ENCODE measurements around the gene PPM1L. TPM values are rescaled to one million over a fixed set of nuclear protein-coding genes. Genes with fewer than 3 reads are reported as not detected.

The PPM1L gene
- total and polyA plus RNA-seq, 2 of the 13 experiments (the other 11 are each of a cell fraction or from before 2014, with no cell fraction given): 0.22 to 1.4 TPM

GRCh38 chr3:160765211-160765610 lies 9.2 kb downstream of the PPM1L start (continued):
- TF ChIP-seq ZNF709 (CRISPR knock-in tag; IDR thresholded peaks at IDR 0.05): no peak
- no peak for TF ChIP-seq MTA1 (CRISPR knock-in tag; IDR thresholded peaks at IDR 0.05; ENCODE audit: borderline replicate concordance)
- no peak for TF ChIP-seq TOPORS (CRISPR knock-in tag; IDR thresholded peaks at IDR 0.05)

- no peak overlapping the region for H3K27ac ChIP-seq (ENCODE audit: extremely low read length, insufficient read depth, low read length)
- no peak overlapping the region for H3K4me3 ChIP-seq (replicated peaks in 1 of 3; ENCODE audit: insufficient read depth in 1 of 3, low read depth in 2 of 3, low read length in 3 of 3)
- H3K9ac ChIP-seq (ENCODE audit: insufficient read depth, low read depth, low read length): no peak overlapping the region
- CTCF ChIA-PET (ENCODE audit: low intra/inter-chr PET ratio, low total read pairs): no interaction called here
- no peaks in the 10 kb centered on the region for H4K20me1 ChIP-seq (ENCODE audit: insufficient read depth, low read length)
- no peaks in the 10 kb centered on the region for H3K36me3 ChIP-seq (replicated peaks in 1 of 2; ENCODE audit: control insufficient read depth in 1 of 2, insufficient read depth in 2 of 2, low read length in 2 of 2)
- H3K79me2 ChIP-seq (ENCODE audit: insufficient read depth, low read length): no peaks in the 10 kb centered on the region
- DNase-seq (ENCODE audit: low spot score) (no peak), ATAC-seq (no peak), FAIRE-seq (no peak)
- H3K4me2 ChIP-seq (ENCODE audit: low read depth, low read length): no peak overlapping the region
- BruUV-seq (replicated peaks): no TSS peak
- no peaks in the 10 kb centered on the region for H3K4me1 ChIP-seq (ENCODE audit: insufficient read depth, low read length)
- TF ChIP-seq TBX2 (CRISPR knock-in tag; IDR thresholded peaks at IDR 0.05; ENCODE audit: borderline replicate concordance) (no peak), ETS1 (CRISPR knock-in tag; IDR thresholded peaks at IDR 0.05) (no peak), AFF4 (CRISPR knock-in tag; IDR thresholded peaks at IDR 0.05) (no peak), ZNF747 (CRISPR knock-in tag; IDR thresholded peaks at IDR 0.05; ENCODE audit: borderline replicate concordance) (no peak), RBM22 (optimal IDR thresholded peaks at IDR 0.05; ENCODE audit: low read length) (no peak), NFE2 (CRISPR knock-in tag; IDR thresholded peaks at IDR 0.05) (no peak), PPARG (CRISPR knock-in tag; conservative IDR thresholded peaks at IDR 0.05) (no peak), HOXA3 (CRISPR knock-in tag; IDR thresholded peaks at IDR 0.05) (no peak)
- TF ChIP-seq, protein P1, sequence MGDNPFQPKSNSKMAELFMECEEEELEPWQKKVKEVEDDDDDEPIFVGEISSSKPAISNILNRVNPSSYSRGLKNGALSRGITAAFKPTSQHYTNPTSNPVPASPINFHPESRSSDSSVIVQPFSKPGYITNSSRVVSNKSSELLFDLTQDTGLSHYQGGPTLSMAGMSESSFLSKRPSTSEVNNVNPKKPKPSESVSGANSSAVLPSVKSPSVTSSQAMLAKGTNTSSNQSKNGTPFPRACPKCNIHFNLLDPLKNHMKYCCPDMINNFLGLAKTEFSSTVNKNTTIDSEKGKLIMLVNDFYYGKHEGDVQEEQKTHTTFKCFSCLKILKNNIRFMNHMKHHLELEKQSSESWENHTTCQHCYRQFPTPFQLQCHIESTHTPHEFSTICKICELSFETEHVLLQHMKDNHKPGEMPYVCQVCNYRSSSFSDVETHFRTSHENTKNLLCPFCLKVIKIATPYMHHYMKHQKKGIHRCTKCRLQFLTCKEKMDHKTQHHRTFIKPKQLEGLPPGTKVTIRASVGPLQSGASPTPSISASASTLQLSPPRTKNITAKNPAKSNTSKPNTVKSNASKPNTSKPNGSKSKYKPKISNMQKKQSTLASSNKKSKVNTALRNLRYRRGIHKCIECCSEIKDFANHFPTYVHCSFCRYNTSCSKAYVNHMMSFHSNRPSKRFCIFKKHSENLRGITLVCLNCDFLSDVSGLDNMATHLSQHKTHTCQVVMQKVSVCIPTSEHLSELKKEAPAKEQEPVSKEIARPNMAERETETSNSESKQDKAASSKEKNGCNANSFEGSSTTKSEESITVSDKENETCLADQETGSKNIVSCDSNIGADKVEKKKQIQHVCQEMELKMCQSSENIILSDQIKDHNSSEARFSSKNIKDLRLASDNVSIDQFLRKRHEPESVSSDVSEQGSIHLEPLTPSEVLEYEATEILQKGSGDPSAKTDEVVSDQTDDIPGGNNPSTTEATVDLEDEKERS (CRISPR knock-in tag; IDR thresholded peaks at IDR 0.05): no peak
- H3K9me3 ChIP-seq (ENCODE audit: low read length): no peaks in the 10 kb centered on the region
- POLR2A ChIA-PET: no interaction called here
- in situ Hi-C loops (cut with HindIII; ENCODE audit: extremely low pct_ligation_motif_present, low pct_unique_long_range_greater_than_20kb): no loop called here
- intact Hi-C loops (cut with micrococcal nuclease; ENCODE audit: unreplicated experiment): no loop called here
- H3K27me3 ChIP-seq (ENCODE audit: control insufficient read depth in 1 of 2, insufficient read depth in 2 of 2, low read length in 2 of 2): no peaks in the 10 kb centered on the region
- no peak overlapping the region for H2AFZ ChIP-seq (ENCODE audit: low read length)
Measured at GRCh38 chr3:160768031-160768430, 12.0 kb downstream of the PPM1L start.

Data from HepG2 (cell line).